ENCODE data around the gene EFCAB10.
"Not testable (repeated sequence)": the region's sequence is repeated elsewhere in the genome, so short reads cannot be mapped to it uniquely, and the experiment has no call there.

EFCAB10 gene

DNA sequence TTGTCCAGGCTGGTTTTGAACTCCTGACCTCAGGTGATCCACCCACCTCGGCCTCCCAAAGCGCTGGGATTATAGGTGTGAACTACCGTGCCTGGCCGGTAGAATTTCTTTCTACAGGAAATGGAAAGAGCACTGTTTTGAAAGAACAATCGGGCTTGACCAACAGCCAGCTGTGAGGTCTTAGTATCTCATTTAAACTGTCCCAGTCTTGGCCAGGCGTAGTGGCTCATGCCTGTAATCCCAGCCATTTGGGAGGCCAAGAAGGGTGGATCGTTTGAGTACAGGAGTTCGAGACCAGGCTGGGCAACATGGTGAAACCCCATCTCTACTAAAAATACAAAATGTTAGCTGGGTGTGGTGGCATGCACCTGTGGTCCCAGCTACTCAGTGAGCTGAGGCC lies 17.8 kb upstream of the EFCAB10 start:
- ATAC-seq, DNase-seq: not testable (repeated sequence)

DNA sequence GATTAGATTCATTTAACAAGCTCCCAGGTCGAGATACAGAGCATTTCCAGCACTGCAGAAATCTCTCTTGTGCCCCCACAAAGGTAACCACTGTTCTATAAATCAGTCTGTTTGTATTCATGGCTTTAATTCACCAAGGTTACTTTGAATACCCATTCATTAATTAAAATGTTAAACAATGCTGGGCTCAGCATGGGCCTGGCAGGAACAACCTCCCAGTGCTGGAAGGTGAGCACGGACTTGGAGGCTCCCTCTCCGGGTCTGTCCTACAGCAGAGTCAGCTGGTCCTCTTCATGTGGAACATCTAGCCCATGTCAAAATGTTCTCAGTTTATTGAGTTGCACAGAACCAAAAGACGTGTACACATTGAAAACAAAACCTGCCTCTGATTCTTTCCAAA lies 15.6 kb upstream of the EFCAB10 start:
- ATAC-seq: no peak
- DNase-seq: no peak

DNA sequence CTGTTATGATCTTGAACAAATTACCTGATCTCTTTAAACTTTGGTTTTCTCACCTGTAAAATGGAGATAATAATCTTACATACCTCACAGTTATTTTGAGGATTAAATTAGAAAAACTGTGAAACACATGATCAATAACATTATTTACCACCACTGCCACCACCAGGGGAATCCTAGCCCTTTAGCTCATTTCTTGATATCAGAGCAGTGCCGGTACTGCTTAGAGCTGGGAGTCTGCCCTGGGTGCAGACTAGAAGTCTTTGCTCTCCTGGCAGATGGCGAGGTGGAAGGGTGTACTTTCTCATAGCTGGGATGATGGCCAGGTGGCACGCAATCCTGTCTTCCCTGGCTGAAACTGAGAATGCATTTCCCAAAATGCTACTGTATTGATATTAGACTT lies 12.7 kb upstream of the EFCAB10 start:
- ATAC-seq (no peak), DNase-seq (no peak)

DNA sequence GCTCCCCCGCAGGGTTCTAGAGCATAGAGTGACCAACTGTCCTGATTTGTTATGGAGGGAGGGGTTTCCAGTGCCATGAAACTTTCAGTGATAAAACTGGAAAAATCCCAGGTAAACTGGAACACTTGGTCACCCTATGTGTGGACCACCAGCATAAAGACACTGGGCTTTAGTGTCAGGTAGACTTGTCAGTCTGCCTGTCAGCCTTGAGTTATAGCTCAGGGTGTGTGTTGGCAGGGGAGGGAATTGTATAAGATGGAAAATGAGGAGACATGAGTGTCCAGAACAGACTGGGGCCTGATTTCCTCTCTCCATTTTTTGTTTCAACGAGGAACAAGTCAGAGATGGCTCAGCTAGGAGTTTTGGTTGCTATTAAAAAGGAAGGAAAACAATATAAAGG lies 10.2 kb upstream of the EFCAB10 start:
- ATAC-seq (no peak), DNase-seq (no peak)

DNA sequence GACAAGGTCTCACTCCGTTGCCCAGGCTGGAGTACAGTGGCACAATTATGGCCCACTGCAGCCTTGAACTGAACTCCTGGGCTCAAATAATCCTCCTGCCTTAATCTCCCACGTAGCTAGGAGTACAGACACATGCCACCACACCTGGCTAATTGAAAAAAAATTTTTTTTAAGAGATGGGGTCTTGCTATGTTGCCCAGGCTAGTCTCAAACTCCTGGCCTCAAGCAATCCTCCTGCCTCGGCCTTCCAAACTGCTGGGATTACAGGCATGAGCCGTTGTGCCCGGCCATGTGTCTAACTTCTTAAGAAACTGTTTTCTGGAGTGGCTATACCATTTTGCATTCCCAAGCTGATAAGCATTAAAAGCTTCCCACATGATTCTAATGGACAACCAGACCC lies 9.5 kb upstream of the EFCAB10 start:
- no peak for ATAC-seq
- no peak for DNase-seq

DNA sequence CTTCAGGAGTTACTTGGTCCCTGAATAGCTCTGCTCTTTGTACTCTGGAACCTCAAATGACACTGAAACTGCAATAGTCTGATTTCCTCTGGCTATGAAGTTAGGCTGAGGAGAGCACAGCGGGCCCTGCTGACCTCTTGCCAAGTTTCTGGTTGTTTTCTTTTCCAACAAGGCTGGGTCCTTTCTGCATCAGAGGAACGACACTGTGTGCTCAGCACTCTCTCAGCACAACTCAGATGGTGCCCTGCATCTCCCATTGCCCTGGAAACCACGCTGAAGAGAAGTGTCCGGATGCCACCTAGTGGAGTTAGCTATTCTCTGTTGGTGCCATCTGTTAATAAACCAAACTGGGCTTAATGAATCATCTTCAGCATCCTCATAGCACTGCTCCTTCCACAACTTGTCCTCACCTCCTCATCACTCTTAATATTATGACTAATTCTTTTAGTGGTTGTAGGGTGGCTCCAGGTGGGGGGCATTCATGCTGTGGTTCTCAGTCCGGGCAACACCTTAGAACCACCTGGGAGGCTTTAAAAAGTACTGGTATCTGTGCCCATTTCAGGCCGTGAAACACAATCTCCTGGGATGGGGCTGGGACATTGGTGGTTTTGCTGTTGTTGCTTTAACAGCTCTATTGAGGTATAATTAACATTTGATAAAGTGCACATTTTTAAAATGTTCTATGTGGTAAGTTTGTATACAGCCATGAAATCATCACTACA lies 8.2 kb upstream of the EFCAB10 start:
- peak; percentile 53 for DNase-seq
- peak; percentile 92 for ATAC-seq

DNA sequence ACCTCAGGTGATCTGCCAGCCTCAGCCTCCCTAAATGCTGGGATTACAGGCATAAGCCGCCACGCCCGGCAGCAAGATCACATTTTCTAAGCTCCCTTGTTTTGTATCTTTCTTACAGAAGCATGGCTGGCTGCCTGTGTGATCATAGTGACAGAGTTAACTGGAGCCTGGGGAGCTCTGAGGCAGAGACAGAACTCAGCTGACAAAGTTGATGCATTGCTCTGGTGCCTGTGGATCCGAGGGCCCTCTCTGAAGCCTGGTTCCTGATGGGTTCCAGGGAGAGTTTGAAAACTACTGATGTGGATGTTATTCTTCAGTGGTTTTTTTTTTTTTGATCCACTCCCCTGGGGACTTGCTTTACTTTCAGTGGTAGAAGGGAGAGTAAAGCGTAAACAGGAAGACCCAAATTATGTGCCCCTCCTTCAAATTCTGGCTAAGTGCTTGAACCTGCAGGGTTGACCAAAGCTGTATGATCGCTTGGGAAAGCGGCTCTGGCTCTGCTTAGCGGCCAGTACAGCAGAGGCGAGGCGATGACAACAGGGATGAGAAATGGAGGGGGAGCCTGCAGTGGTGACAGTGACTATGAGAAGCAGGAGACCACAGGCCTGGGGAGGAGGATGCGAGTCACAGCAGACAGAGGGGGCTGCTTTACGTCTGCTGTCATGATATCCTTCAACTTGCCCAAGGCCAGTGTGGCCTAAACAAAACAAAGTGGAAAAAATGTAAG lies 6.8 kb upstream of the EFCAB10 start:
- peak; percentile 21 for DNase-seq
- ATAC-seq: peak; percentile 61

DNA sequence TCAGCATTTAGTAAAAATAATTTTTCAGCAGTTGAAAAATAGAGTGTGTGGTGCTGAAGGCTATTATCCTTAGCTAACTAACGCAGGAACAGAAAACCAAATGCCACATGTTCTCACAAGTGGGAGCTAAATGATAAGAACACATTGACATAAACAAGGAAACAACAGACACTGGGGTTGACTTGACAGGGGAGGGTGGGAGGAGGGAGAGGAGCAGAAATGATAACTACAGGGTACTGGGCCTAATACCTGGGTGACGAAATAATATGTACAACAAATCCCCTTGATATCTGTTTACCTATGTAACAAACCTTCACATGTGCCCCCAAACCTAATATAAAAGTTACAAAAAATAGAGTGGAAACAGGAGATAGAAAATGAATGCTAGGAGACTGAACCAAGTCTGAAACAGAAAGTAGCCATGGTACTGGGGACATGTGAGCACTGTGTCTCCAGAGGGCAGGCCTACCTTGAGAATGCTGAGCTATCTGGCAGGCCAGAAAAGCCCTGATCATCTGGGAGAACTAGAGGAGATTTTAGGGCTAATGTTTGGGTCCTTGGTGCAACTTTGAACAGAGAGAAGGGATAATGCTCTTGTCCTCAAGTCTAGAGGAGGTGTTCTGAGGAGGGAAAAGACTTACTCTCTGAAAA lies 4.7 kb upstream of the EFCAB10 start:
- DNase-seq (no peak), ATAC-seq (no peak)

DNA sequence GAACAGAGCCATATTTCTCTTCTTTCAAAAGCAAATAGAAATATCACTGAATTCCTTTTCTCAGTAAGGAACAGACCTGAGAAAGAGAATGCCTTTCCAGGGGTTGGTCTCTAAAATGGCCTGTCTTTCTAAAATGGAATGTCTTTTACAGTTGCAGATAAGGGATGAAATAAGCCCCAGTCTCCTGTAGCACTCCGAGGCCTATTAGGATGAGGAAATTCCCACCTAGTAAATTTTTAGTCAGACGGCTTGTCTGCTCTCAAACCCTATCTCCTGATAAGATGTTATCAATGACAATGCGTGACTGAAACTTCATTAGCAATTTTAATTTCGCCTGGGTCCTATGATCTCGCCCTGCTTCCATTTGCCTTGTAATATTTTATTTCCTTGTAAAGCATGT lies 2.9 kb upstream of the EFCAB10 start:
- DNase-seq: no peak
- no peak for ATAC-seq

DNA sequence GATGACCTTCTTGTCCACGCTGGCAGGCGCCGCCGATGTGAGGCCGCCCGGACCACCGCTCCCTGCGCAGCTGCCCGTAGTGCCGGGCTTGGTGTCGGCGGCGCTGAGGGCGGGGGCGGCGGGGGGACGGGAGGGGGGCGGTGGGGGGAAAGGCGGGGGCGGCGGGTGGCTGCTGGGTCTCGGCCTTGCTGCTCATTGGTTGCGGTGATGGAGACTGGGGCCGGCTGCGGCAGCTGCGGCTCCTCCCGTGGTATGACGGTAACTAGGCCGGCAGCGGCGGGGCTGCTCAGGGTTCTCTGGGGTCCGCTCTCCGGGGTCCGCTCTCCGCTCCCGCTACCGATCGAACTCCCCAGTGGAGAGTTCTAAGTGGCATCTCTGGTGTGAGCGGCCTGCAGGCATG lies 1.8 kb upstream of the EFCAB10 start:
- DNase-seq: no peak

DNA sequence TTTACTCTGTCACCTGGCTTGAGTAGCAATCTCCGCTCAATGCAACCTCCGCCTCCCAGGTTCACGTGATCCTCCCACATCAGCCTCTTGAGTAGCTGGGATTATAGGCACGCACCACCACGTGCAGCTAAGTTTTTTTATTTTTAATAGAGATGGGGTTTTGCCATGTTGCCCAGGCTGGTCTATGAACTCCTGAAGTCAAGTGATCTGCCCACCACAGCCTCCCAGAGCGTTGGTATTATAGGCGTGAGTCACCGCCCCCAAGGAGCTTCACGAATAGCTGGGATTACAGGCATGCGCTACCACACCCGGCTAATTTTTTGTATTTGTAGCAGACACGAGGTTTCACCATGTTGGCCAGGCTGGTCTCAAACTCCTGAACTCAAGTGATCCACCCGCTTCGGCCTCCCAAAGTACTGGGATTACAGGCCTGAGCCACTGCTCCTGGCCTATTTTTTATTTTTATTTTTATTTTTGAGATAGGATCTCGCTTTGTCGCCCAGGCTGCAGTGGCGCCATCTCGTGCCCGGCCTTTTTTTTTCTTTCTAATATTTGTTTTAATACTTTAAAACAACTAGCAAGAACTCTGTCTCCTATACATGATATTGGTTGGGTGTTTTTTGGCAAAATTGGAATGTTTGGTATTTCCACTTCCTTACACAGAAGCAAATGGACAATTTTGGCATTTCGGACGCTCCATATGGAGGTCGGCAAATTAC lies 1.1 kb downstream of the EFCAB10 start:
- DNase-seq (no peak), ATAC-seq (no peak)

More for the DNA sequence above, 1.8 kb upstream of the EFCAB10 start:
- ATAC-seq: no peak

DNA sequence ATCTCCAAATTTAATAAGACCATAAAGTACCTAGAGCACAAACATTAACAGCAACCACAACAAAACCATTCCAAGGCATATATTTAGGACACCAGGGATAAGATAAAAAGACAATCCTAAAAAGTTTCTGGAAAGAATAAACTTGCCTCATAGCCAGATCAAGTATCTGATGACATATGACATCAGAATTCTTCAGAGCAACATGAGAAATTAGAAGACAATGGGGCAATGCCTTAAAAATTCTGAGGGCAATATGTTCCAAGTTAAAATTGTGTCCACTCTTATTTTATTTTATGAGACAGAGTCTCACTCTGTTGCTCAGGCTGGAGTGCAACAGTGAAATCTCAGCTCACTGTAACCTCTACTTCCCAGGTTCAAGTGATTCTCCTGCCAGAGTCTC lies 2.8 kb downstream of the EFCAB10 start:
- no peak for ATAC-seq
- DNase-seq: no peak

DNA sequence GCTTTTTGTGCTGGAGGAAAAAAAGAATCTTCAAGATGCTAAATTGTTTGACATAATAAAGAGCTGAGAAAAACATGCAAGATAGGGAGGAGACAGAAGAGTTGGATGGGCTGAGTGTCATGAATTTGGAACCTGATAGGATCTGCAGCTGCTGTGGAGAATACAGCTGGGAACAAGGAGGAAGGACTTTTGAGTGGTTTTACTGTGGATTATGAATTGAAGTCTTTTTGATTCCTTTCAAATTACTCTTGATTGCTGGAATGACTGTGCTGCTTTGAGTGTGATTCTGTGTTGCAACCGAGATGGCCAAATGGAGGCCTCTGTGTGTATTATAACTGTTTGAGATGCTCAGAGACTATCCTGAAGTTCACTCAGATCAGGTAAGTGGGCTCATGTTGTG lies 4.0 kb downstream of the EFCAB10 start:
- DNase-seq: no peak
- ATAC-seq: no peak

DNA sequence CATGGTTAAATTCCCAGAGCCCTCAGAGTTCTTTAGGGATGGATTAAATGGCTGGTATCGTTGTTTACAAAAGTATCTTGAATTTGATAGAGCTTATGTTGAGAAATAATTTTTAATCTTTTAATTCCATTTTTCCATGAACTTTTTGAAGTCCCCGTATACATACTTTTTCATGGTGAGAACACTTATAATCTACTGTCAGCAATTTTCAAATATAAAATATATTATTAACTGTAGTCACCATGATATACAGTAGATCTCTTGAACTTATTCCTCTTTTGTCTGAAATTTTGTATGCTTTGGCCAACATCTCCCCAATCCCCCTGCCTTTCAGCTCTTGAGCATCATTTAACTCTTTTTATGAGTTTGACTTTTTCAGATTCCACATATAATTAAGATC lies 9.4 kb downstream of the EFCAB10 start:
- ATAC-seq: no peak

DNA sequence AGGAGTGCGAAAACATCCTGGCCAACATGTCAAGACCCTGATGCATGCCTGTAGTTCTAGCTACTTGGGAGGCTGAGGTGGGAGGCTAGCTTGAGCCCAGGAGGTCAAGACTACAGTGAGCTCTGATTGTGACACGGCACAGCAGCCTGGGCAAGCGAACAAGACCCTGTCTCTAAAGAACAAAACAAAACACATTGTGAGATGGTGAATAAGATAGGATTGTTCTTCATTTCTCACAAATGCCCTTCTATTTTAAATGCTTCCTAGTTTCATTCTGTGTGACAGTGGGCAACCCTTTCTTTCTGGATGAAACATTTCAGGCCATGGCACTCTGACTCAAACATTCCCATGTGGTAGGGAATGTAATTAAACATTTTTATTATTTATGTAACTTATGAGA lies 13.5 kb downstream of the EFCAB10 start:
- DNase-seq (no peak), ATAC-seq (no peak)

More for the DNA sequence above, 9.4 kb downstream of the EFCAB10 start:
- DNase-seq: no peak

DNA sequence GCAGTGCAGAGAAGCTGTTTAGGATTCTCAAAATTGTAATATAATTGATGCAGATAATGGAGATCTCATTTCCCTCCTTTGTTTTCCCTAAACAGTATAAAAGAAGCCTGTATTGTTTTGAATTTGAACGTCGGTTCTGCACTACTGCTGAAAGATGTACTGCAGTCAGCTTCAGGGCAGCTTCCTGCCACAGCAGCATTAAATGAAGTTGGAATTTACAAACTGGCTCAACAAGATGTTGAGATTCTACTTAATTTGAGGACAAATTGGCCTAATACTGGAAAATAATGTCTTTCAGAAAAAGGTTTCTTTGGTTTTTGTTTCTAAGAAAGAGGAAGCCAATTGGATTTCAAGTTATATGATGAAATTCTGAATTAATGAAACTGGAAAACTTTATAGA lies 14.3 kb downstream of the EFCAB10 start:
- DNase-seq: no peak
- ATAC-seq: no peak

DNA sequence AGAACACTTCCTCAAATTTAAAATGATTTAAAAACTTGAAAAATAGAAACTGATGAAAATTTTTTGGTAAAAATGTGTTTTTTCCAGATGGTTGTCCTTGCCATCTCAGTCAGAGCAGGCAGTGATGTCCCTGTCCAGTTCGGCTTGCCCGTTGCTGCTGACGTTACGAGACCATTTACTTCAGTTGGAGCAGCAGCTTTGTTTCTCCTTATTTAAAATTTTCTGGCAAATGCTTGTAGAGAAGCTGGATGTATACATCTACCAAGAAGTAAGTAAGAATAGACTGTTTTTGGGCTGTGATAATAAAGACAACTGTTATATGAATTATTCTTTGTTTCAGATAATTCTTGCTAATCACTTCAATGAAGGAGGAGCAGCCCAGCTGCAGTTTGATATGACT lies 16.1 kb downstream of the EFCAB10 start:
- DNase-seq: no peak
- no peak for ATAC-seq

DNA sequence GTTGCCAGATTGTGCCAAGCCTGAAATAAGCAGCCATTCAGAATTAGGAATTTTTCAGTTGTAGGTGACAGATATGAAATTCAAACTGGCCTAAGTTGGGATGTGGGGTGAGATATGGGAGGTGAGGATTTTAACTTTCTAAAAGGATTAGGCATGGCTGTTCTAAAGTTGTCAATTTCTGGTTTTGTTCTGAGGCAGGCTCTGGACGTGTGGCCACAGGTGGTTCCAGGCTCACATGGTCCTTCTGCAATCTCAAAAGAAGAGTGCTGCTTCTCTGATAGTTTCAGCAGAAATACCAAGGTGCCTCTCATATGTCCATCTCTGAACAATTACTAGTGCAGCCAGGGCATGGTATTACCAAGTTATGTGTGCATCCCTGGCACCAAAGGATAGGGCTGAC lies 21.4 kb downstream of the EFCAB10 start:
- ATAC-seq: no peak
- no peak for DNase-seq

DNA sequence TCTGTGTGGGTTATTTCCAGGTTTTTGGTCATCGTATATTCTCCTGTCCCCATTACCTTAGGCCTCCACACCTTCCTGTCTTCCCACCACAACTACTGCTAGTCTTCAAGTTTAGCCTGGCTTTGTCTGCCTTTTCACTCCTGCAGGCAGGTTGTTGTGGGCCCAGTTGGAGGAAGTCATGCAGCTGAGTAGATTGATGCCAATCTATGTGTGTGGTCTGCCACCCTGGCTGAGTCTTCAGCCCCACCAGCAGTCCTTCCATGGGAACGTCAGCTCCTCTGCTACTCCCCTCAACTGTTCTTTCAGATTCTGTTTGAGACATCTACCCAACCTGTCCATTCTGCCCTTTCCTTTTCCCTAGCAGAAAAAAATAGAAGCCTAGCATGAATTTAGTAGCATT lies 43.0 kb downstream of the EFCAB10 start:
- no peak for ATAC-seq

DNA sequence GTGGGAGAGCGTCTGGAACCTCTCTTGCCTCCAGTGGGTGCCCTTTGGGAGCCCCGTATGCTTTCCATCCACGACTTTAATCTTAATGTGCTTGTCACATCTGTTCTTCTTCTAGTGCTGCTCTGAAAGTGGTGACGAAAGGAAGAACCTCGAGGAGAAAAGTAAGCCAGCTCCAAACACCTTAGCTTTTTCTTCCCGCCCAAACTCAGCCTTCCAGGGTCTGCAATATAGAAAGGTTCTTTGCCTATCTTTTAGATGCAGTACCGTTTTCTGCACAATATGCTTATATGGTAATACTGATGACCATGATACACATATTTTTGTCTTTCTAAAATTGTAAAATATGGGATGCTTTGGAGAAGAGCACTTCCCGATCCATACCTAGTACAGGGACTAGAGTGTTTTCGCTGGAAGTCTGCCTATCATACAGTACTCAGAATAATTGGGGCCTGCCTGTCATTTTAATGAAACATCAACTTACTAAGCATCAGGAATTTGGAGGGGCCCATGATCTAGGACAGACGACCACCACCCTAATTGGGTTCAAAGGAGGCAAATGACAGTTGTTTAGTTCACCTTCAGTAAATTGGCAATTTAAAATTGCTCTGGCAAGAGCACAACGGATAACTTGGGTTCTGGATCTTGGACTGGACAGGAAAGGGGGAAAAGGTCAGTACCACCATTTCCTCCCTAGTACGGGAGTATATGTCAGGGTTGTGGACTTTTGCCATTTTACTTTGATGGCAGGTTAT lies 48.4 kb downstream of the EFCAB10 start:
- ATAC-seq (no peak), DNase-seq (no peak)

More for the DNA sequence above, 43.0 kb downstream of the EFCAB10 start:
- DNase-seq: no peak

DNA sequence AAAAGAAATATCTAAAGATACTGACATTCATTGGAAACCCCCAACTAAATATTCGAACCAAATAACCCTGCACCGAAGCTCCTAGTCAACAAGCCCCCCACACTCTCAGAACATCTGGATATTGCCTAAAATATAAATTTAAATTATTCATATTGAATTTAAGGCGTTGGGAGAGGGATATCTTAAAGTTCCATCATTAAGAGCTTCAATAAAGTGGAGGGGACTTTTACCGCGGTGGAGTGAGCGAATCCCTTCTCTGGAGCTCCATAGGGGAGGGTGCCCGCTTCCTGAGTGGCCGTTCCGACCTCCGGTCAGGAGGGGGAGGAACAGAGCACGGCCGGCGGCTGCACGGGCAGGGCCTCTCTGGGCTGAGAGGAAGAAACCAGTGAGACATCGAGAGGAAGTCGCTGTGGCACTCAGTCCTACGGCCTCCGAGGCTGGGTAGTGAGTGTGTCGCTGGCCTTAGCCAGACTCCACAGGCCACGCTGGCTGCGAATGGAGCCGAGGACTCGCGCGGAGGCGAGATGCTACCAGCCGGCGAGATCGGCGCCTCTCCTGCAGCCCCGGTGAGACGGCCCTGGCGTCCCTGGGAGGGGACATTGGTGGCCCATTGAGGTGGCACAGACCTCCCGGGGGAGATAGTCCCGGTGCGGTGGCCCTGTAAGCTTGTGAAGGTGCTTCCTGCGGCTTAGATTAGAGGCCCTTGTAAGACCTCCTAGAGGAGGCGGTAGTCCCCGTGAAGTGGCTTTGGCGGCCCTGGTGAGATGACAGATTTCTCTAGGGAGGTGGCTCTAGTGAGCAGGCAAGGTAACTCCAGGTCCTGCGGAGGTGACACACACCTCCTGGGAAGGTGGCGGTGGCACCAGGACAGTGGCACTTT lies 49.3 kb downstream of the EFCAB10 start, which contains the start of gene RINT1:
Gene RINT1, plus strand, starts transcription at position 410 of the 880 bp plus-strand sequence. Its CDS starts 115 bp downstream, at position 525.
- DNase-seq (peak; percentile 93), ATAC-seq (peak; percentile 99)

Measured in stimulated activated naive CD8-positive, alpha-beta T cell treated with anti-CD3 and anti-CD28 coated beads, Interleukin-15, Interleukin-2, amounts not matched to agents 100 U/mL and 50 U/mL, for 24 hours (primary cell).